ENCODE data around the gene NDUFA13.

Gene NDUFA13

GRCh38 chr19:19544954-19545591 lies 29.0 kb downstream of the NDUFA13 start:
- ChIA-PET POLR2A (no interaction called here), CTCF (no interaction called here)
- TF ChIP-seq CTCF (tag by site-specific recombination; IDR thresholded peaks at IDR 0.05) (no peak), MEIS1 (CRISPR knock-in tag; IDR thresholded peaks at IDR 0.05; ENCODE audit: borderline replicate concordance) (no peak), ZNF221 (tag by site-specific recombination; IDR thresholded peaks at IDR 0.05; ENCODE audit: borderline replicate concordance) (no peak), ZBTB21 (tag by site-specific recombination; IDR thresholded peaks at IDR 0.05) (no peak), ZNF785 (tag by site-specific recombination; IDR thresholded peaks at IDR 0.05) (no peak), GFI1B (tag by site-specific recombination; IDR thresholded peaks at IDR 0.05) (no peak)
- Histone ChIP-seq H3K9me3 (ENCODE audit: control insufficient read depth, insufficient read depth, low read depth, low read length) (no peaks in the 10 kb centered on the region), H3K4me3 (ENCODE audit: low read depth, low read length) (no peak overlapping the region), H3K36me3 (ENCODE audit: control insufficient read depth in 2 of 2, insufficient read depth in 1 of 2, low read length in 2 of 2) (no peaks in the 10 kb centered on the region), H3K27ac (ENCODE audit: extremely low read depth, low read depth, low read length) (no peak overlapping the region), H3K4me1 (ENCODE audit: control insufficient read depth, insufficient read depth, low read length) (no peaks in the 10 kb centered on the region)

- CTCF ChIA-PET, result no interaction called here
- H3K9me3 ChIP-seq (ENCODE audit: control insufficient read depth, insufficient read depth, low read depth, low read length), result no peaks in the 10 kb centered on the region
- POLR2A ChIA-PET, result no interaction called here
Observed at GRCh38 chr19:19545707-19546106, 29.7 kb downstream of the NDUFA13 start.

More at GRCh38 chr19:19545707-19546106, 29.7 kb downstream of the NDUFA13 start:
- TF ChIP-seq ZNF501 (tag by site-specific recombination; IDR thresholded peaks at IDR 0.05), result no peak
- TF ChIP-seq ZNF221 (tag by site-specific recombination; IDR thresholded peaks at IDR 0.05; ENCODE audit: borderline replicate concordance), result no peak
- no peak for TF ChIP-seq ZBTB48 (tag by site-specific recombination; IDR thresholded peaks at IDR 0.05)
- TF ChIP-seq ZBTB21 (tag by site-specific recombination; IDR thresholded peaks at IDR 0.05), result no peak
- TF ChIP-seq ZBTB44 (tag by site-specific recombination; IDR thresholded peaks at IDR 0.05), result no peak
- no peak for TF ChIP-seq TCF7L2 (IDR thresholded peaks at IDR 0.05; ENCODE audit: borderline replicate concordance, low read depth, low read length)
- TF ChIP-seq ZBTB49 (tag by site-specific recombination; IDR thresholded peaks at IDR 0.05; ENCODE audit: low read depth), result no peak
- TF ChIP-seq KLF9 (tag by site-specific recombination; IDR thresholded peaks at IDR 0.05; ENCODE audit: low read depth), result no peak
- no peak for TF ChIP-seq ZSCAN16 (tag by site-specific recombination; IDR thresholded peaks at IDR 0.05)
- TF ChIP-seq ZNF513 (tag by site-specific recombination; IDR thresholded peaks at IDR 0.05), result no peak
- no peak for TF ChIP-seq ZFP37 (tag by site-specific recombination; IDR thresholded peaks at IDR 0.05)
- no peak for TF ChIP-seq ZNF530 (tag by site-specific recombination; IDR thresholded peaks at IDR 0.05; ENCODE audit: low read depth)
- TF ChIP-seq ZNF624 (tag by site-specific recombination; IDR thresholded peaks at IDR 0.05), result no peak
- TF ChIP-seq ZFP3 (tag by site-specific recombination; IDR thresholded peaks at IDR 0.05; ENCODE audit: low read depth), result no peak
- TF ChIP-seq HOXC10 (CRISPR knock-in tag; IDR thresholded peaks at IDR 0.05), result no peak
- TF ChIP-seq ZNF155 (tag by site-specific recombination; IDR thresholded peaks at IDR 0.05), result no peak
- no peak for TF ChIP-seq FEZF1 (tag by site-specific recombination; IDR thresholded peaks at IDR 0.05)
- no peak for TF ChIP-seq ZNF704 (tag by site-specific recombination; IDR thresholded peaks at IDR 0.05)
- TF ChIP-seq ZSCAN4 (tag by site-specific recombination; IDR thresholded peaks at IDR 0.05), result no peak
- no peak for TF ChIP-seq ZNF544 (tag by site-specific recombination; IDR thresholded peaks at IDR 0.05)
- Histone ChIP-seq H3K4me3 (ENCODE audit: low read depth, low read length) (no peak overlapping the region), H3K27ac (ENCODE audit: extremely low read depth, low read depth, low read length) (no peak overlapping the region), H3K36me3 (ENCODE audit: control insufficient read depth in 2 of 2, insufficient read depth in 1 of 2, low read length in 2 of 2) (no peaks in the 10 kb centered on the region), H3K4me1 (ENCODE audit: control insufficient read depth, insufficient read depth, low read length) (no peaks in the 10 kb centered on the region)
